ENCODE measurements around the gene SRRM4. TPM values are rescaled to one million over a fixed set of nuclear protein-coding genes. Genes with fewer than 3 reads are reported as not detected.
A peak's percentile ranks its signal among the peaks of the same experiment; 100 is the strongest.

SRRM4 gene
- total RNA-seq, 1 donor from 2014 or later: 1.7 TPM

- Mint-ChIP-seq H3K9me3 (peaks cover 4% of the 10 kb centered on the region), H3K27me3 (ENCODE audit: low read depth) (no peaks in the 10 kb centered on the region), H3K4me1 (peaks cover 21% of the 10 kb centered on the region), H3K27ac (peak overlapping the region; percentile 85), H3K4me3 (no peak overlapping the region), H3K36me3 (no peaks in the 10 kb centered on the region)
- no peak for DNase-seq (ENCODE audit: low spot score in 2 of 2, unreplicated experiment in 2 of 2)
- TF ChIP-seq CTCF (IDR thresholded peaks at IDR 0.05; ENCODE audit: unreplicated experiment): no peak
These were observed 187.8 kb downstream of the SRRM4 start for GRCh38 chr12:119169150-119169549.

GRCh38 chr12:119171291-119171690 is 189.9 kb downstream of the SRRM4 start:
- Mint-ChIP-seq H3K27me3 (ENCODE audit: low read depth) (no peaks in the 10 kb centered on the region), H3K4me1 (peaks cover 25% of the 10 kb centered on the region), H3K27ac (peak overlapping the region; percentile 2), H3K9me3 (peaks cover 4% of the 10 kb centered on the region), H3K4me3 (no peak overlapping the region), H3K36me3 (no peaks in the 10 kb centered on the region)
- DNase-seq (ENCODE audit: low spot score in 2 of 2, unreplicated experiment in 2 of 2): no peak
- no peak for TF ChIP-seq CTCF (IDR thresholded peaks at IDR 0.05; ENCODE audit: unreplicated experiment)

- no peak for DNase-seq (ENCODE audit: low spot score in 2 of 2, unreplicated experiment in 2 of 2)
- Mint-ChIP-seq H3K27me3 (ENCODE audit: low read depth) (no peaks in the 10 kb centered on the region), H3K4me1 (peaks cover 29% of the 10 kb centered on the region), H3K4me3 (no peak overlapping the region), H3K27ac (no peak overlapping the region), H3K36me3 (no peaks in the 10 kb centered on the region), H3K9me3 (peaks cover 4% of the 10 kb centered on the region)
- no peak for TF ChIP-seq CTCF (IDR thresholded peaks at IDR 0.05; ENCODE audit: unreplicated experiment)
These were observed 190.5 kb downstream of the SRRM4 start for GRCh38 chr12:119171691-119172425.

DNA sequence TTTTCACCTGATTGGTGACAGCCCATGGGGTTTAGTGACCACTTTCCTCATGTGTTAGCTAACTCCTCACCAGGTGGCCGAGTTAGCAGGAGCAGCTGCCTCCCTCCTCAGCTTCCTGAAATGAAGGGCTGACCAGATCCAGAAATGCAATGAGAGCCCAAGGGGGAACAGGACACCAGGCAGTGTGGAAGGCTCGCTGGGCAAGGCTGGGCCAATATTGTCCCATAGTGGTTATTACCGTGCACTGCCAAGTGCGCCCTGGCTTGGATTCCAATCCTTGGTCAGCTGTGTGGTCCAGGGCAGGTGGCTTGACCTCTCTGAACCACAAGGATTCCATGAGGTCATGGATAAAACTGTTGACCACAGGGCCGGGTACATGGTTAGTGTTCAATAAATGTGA is 193.7 kb downstream of the SRRM4 start:
- Mint-ChIP-seq H3K27me3 (ENCODE audit: low read depth) (no peaks in the 10 kb centered on the region), H3K4me1 (peaks cover 42% of the 10 kb centered on the region), H3K4me3 (no peak overlapping the region), H3K27ac (no peak overlapping the region), H3K36me3 (no peaks in the 10 kb centered on the region), H3K9me3 (peaks cover 3% of the 10 kb centered on the region)
- no peak for DNase-seq (ENCODE audit: low spot score in 2 of 2, unreplicated experiment in 2 of 2)
- TF ChIP-seq CTCF (IDR thresholded peaks at IDR 0.05; ENCODE audit: unreplicated experiment): no peak

GRCh38 chr12:119176267-119177055 is 195.1 kb downstream of the SRRM4 start:
- no peaks in the 10 kb centered on the region for H3K27me3 Mint-ChIP-seq (ENCODE audit: low read depth)
- H3K9me3 Mint-ChIP-seq: no peaks in the 10 kb centered on the region
- no peaks in the 10 kb centered on the region for H3K36me3 Mint-ChIP-seq
- H3K4me3 Mint-ChIP-seq: peak overlapping the region; percentile 40
- peak overlapping the region; percentile 95 for H3K27ac Mint-ChIP-seq
- H3K4me1 Mint-ChIP-seq: peaks cover 52% of the 10 kb centered on the region
- TF ChIP-seq CTCF (IDR thresholded peaks at IDR 0.05; ENCODE audit: unreplicated experiment): no peak
- peak; percentile 59 to 76 for DNase-seq (ENCODE audit: low spot score in 2 of 2, unreplicated experiment in 2 of 2)
